OCI-LY3 (cell line): ENCODE results near the gene MAP1LC3B.

Experiments used
- H2AFZ ChIP-seq: fragments of 200-600, 300-600 bp; shearing (Covaris generic); 2 replicates; pipeline ENCODE4 v1.6.0; 2014; ENCODE audit warnings: antibody characterized with exemption, low read depth, low read length
- H3K27ac ChIP-seq: fragments of 200-600, 300-600 bp; sonication (generic); 2 replicates; pipeline ENCODE4 v1.5.1; 2014; ENCODE audit warnings: mild to moderate bottlenecking, low read length, moderate library complexity, mixed read lengths
- H3K27me3 ChIP-seq: fragments of 200-600, 300-600 bp; sonication (generic); 2 replicates; pipeline ENCODE4 v1.6.1; 2014; ENCODE audit warnings: low read depth, low read length, mixed read lengths
- H3K36me3 ChIP-seq: fragments of 200-600, 300-600 bp; sonication (generic); replicated peaks from 2 replicates; pipeline ENCODE3; 2014; ENCODE audit warnings: low read depth, low read length, mixed read lengths
- H3K4me1 ChIP-seq: fragments of 300-600, 200-600 bp; sonication (generic); 2 replicates; pipeline ENCODE4 v1.6.1; 2014; ENCODE audit warnings: low read length, mixed read lengths
- H3K4me2 ChIP-seq: fragments of 200-600, 300-600 bp; sonication (generic); 2 replicates; pipeline ENCODE4 v1.6.1; 2014; ENCODE audit warnings: low read length, mixed read lengths
- H3K4me3 ChIP-seq: fragments of 300-600, 200-600 bp; sonication (generic); 2 replicates; pipeline ENCODE4 v1.5.1; 2014; ENCODE audit warnings: antibody characterized with exemption, mild to moderate bottlenecking, low read length, moderate library complexity
- H3K79me2 ChIP-seq: fragments of 300-600, 200-600 bp; shearing (Covaris generic); 2 replicates; pipeline ENCODE4 v1.6.1; 2014; ENCODE audit warnings: mild to moderate bottlenecking, low read length, mixed read lengths
- H3K9ac ChIP-seq: fragments of 300-600, 200-600 bp; shearing (Covaris generic); 2 replicates; pipeline ENCODE4 v1.6.0; 2014; ENCODE audit warnings: mild to moderate bottlenecking, low read length, moderate library complexity
- H3K9me3 ChIP-seq: fragments of 200-600, 300-600 bp; shearing (Covaris generic); 2 replicates; pipeline ENCODE4 v1.6.1; 2014; ENCODE audit warnings: low read length, mixed read lengths; ENCODE audit not compliant: insufficient read depth
- H4K20me1 ChIP-seq: fragments of 200-600, 300-600 bp; sonication (generic); 2 replicates; pipeline ENCODE4 v1.6.1; 2016; ENCODE audit warnings: low read length, mixed read lengths; ENCODE audit not compliant: insufficient read depth
- CTCF ChIP-seq: fragments of 200-600, 300-600 bp; sonication (generic); IDR thresholded peaks from 2 replicates; pipeline ENCODE4 v1.5.1; 2014; ENCODE audit warnings: antibody characterized with exemption, low read length, low read depth
- EZH2phosphoT487 ChIP-seq: fragments of 200-600 bp; shearing (Covaris generic); IDR thresholded peaks from 2 replicates; pipeline ENCODE4 v1.6.1; 2018; ENCODE audit warnings: antibody characterized with exemption, mixed run types, low read depth

The MAP1LC3B gene

GRCh38 chr16:87371261-87371866 lies 20.8 kb upstream of the MAP1LC3B start:
- no peak overlapping the region for H3K4me2 ChIP-seq
- H3K9me3 ChIP-seq = no peaks in the 10 kb centered on the region
- TF ChIP-seq CTCF = no peak
- H3K27me3 ChIP-seq = no peaks in the 10 kb centered on the region
- no peak overlapping the region for H3K9ac ChIP-seq
- no peak overlapping the region for H2AFZ ChIP-seq
- H3K4me3 ChIP-seq = no peak overlapping the region
- H3K27ac ChIP-seq = no peak overlapping the region
- peaks cover 73% of the 10 kb centered on the region for H3K79me2 ChIP-seq
- peaks cover 16% of the 10 kb centered on the region for H3K4me1 ChIP-seq
- H4K20me1 ChIP-seq = peaks cover 73% of the 10 kb centered on the region
- peaks cover 7% of the 10 kb centered on the region for H3K36me3 ChIP-seq

- no peak overlapping the region for H3K4me3 ChIP-seq
- H3K79me2 ChIP-seq = peaks cover 74% of the 10 kb centered on the region
- no peak overlapping the region for H3K4me2 ChIP-seq
- no peaks in the 10 kb centered on the region for H3K27me3 ChIP-seq
- no peaks in the 10 kb centered on the region for H3K9me3 ChIP-seq
- H3K36me3 ChIP-seq = peaks cover 3% of the 10 kb centered on the region
- peaks cover 16% of the 10 kb centered on the region for H3K4me1 ChIP-seq
- no peak overlapping the region for H3K9ac ChIP-seq
- H3K27ac ChIP-seq = no peak overlapping the region
- H2AFZ ChIP-seq = no peak overlapping the region
- no peak for TF ChIP-seq CTCF
- peaks cover 69% of the 10 kb centered on the region for H4K20me1 ChIP-seq
Measured at GRCh38 chr16:87372305-87372704, 19.8 kb upstream of the MAP1LC3B start.

GRCh38 chr16:87374313-87374712 lies 17.8 kb upstream of the MAP1LC3B start:
- no peak overlapping the region for H2AFZ ChIP-seq
- H3K4me1 ChIP-seq = peaks cover 1% of the 10 kb centered on the region
- no peaks in the 10 kb centered on the region for H3K9me3 ChIP-seq
- H3K27me3 ChIP-seq = no peaks in the 10 kb centered on the region
- no peak overlapping the region for H3K4me3 ChIP-seq
- H3K27ac ChIP-seq = no peak overlapping the region
- H3K36me3 ChIP-seq = peaks cover 3% of the 10 kb centered on the region
- peaks cover 79% of the 10 kb centered on the region for H3K79me2 ChIP-seq
- no peak for TF ChIP-seq CTCF
- TF ChIP-seq EZH2phosphoT487 = no peak
- no peak overlapping the region for H3K4me2 ChIP-seq
- H4K20me1 ChIP-seq = peaks cover 51% of the 10 kb centered on the region
- no peak overlapping the region for H3K9ac ChIP-seq

GRCh38 chr16:87375426-87376135 lies 16.6 kb upstream of the MAP1LC3B start:
- Histone ChIP-seq H3K36me3 (peaks cover 3% of the 10 kb centered on the region), H3K4me3 (no peak overlapping the region), H3K4me1 (peaks cover under 1% of the 10 kb centered on the region; the same call in 1 of the 2 replicates), H3K4me2 (no peak overlapping the region), H3K27me3 (no peaks in the 10 kb centered on the region), H3K9me3 (no peaks in the 10 kb centered on the region), H3K27ac (no peak overlapping the region), H4K20me1 (peaks cover 39% of the 10 kb centered on the region), H3K9ac (no peak overlapping the region), H3K79me2 (peaks cover 80% of the 10 kb centered on the region), H2AFZ (no peak overlapping the region)
- TF ChIP-seq EZH2phosphoT487 (no peak), CTCF (no peak)
